ENCODE results near the gene A3GALT2. TPM values are rescaled to one million over a fixed set of nuclear protein-coding genes. Genes with fewer than 3 reads are reported as not detected.

Gene A3GALT2
- total RNA-seq, 1 donor: not detected

- no peak for DNase-seq (ENCODE audit: low read depth)
- TF ChIP-seq CTCF (IDR thresholded peaks at IDR 0.05; ENCODE audit: insufficient read depth, low read length): no peak
- H3K4me3 ChIP-seq (ENCODE audit: low read depth, low read length): no peak overlapping the region
Measured at GRCh38 chr1:33324677-33325575, 4.0 kb upstream of the A3GALT2 start.

GRCh38 chr1:33323663-33324477, 3.0 kb upstream of the A3GALT2 start:
- DNase-seq (ENCODE audit: low read depth): no peak
- H3K4me3 ChIP-seq (ENCODE audit: low read depth, low read length): no peak overlapping the region
- TF ChIP-seq CTCF (IDR thresholded peaks at IDR 0.05; ENCODE audit: insufficient read depth, low read length): no peak

DNA sequence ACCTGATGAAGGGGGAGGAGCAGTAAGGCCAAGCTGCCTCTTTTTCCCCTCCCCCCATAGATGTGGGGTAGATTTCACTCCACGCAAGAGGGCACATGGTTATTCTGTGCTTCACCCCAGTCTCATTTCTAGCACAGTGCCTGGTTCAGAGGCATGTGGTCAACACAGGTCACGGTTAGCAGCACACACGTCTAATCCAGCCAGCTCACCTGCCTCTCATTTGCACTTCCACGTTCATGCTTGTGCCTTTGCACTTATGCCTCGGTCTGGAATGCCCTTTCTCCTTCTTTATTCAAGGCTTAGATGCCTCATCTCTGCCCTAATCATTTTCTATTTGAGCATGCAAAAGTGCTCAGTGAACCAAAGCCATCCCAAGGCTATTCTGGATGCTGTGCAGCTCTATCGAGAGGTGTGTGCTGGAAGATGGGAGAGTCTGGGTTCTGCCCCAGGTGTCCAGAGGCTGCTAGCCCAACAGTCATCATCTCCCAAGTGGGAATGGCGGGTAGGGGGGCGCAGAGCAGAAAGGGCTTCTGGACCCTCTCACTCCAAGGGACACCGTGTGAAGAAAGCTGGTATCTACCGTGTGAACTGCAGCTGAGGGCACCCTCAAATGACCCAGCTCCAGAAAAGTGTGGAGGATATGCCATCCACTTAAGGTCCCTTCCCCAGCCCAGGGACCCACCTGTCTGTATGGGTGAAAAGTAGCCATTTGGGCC, 2.1 kb upstream of the A3GALT2 start:
- TF ChIP-seq CTCF (IDR thresholded peaks at IDR 0.05; ENCODE audit: insufficient read depth, low read length): no peak
- DNase-seq (ENCODE audit: low read depth): no peak
- H3K4me3 ChIP-seq (ENCODE audit: low read depth, low read length): no peak overlapping the region

- DNase-seq (ENCODE audit: low read depth): no peak
- TF ChIP-seq CTCF (IDR thresholded peaks at IDR 0.05; ENCODE audit: insufficient read depth, low read length): no peak
Measured at GRCh38 chr1:33322109-33322508, 1.2 kb upstream of the A3GALT2 start.

GRCh38 chr1:33321178-33321577, 280 bp upstream of the A3GALT2 start:
- DNase-seq (ENCODE audit: low read depth): no peak
- no peak overlapping the region for H3K4me3 ChIP-seq (ENCODE audit: low read depth, low read length)
- no peak for TF ChIP-seq CTCF (IDR thresholded peaks at IDR 0.05; ENCODE audit: insufficient read depth, low read length)

More at GRCh38 chr1:33322109-33322508, 1.2 kb upstream of the A3GALT2 start:
- no peak overlapping the region for H3K4me3 ChIP-seq (ENCODE audit: low read depth, low read length)

DNA sequence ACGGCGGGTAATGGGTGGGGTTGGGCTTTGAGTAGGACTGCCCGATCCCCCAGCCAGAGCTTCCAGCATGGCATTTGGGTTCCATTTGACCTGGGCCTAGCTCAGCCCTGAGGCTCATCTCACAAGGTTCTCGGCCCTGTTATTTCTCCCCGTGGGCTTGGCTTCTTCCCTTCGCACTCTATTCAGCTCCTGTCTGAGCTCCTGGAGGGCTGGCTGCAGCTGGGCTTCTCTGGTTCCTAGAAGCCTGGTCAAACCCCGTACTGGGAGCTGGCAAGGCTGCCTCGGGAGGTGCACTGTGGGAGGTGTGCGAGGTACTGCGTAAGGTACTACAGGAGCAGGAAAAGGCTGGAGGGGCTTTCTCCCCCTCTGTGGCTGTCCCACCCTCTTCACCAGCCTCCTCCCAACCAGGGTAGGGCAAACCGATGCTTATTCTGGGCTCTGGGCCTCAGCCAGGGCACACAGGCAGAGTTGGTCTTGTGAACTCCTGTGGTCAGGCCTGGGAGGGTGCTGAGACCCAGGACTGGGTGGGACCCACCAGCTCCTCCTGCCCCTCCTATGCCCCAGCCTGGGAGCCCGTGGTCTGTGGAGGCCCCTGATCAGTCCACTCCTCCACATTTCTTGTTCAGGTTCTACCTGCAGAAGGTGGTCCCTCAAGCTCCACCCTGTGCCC, 814 bp downstream of the A3GALT2 start:
- no peak for DNase-seq (ENCODE audit: low read depth)
- no peak for TF ChIP-seq CTCF (IDR thresholded peaks at IDR 0.05; ENCODE audit: insufficient read depth, low read length)
- no peak overlapping the region for H3K4me3 ChIP-seq (ENCODE audit: low read depth, low read length)

Data from fibroblast of the aortic adventitia (primary cell).